ENCODE data around the gene FAM124B.

DNA sequence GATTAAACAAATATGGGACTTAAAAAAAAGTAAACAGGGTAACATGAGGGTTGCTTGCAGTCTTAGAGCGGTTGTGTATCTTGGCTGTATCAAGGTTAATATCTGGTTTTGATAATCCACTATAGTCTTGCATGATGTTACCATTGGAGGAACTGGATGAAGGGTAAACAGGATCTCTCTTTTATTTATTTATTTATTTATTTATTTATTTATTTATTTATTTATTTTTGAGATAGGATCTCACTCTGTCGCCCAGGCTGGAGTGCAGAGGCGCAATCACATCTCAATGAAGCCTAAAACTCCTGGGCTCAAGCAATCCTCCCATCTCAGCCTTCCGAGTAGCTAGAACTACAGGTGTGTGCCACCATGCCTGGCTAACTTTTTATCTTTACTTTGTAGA is 42.9 kb upstream of the FAM124B start:
- TF ChIP-seq, protein P1, sequence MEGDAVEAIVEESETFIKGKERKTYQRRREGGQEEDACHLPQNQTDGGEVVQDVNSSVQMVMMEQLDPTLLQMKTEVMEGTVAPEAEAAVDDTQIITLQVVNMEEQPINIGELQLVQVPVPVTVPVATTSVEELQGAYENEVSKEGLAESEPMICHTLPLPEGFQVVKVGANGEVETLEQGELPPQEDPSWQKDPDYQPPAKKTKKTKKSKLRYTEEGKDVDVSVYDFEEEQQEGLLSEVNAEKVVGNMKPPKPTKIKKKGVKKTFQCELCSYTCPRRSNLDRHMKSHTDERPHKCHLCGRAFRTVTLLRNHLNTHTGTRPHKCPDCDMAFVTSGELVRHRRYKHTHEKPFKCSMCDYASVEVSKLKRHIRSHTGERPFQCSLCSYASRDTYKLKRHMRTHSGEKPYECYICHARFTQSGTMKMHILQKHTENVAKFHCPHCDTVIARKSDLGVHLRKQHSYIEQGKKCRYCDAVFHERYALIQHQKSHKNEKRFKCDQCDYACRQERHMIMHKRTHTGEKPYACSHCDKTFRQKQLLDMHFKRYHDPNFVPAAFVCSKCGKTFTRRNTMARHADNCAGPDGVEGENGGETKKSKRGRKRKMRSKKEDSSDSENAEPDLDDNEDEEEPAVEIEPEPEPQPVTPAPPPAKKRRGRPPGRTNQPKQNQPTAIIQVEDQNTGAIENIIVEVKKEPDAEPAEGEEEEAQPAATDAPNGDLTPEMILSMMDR (IDR thresholded peaks at IDR 0.05) = no peak
- TF ChIP-seq ZFX (IDR thresholded peaks at IDR 0.05; ENCODE audit: borderline replicate concordance) = no peak

Data from 22Rv1 (cell line).